GM21367 (cell line): ENCODE results near the gene SLC25A48.
"Not testable (repeated sequence)": the region's sequence is repeated elsewhere in the genome, so short reads cannot be mapped to it uniquely, and the experiment has no call there.

Experiments
- ATAC-seq: cut with Tn5 transposase; IDR thresholded peaks from one replicate; pipeline ENCODE4 v1.9.1; 2021; ENCODE audit not compliant: unreplicated experiment

Gene SLC25A48

DNA sequence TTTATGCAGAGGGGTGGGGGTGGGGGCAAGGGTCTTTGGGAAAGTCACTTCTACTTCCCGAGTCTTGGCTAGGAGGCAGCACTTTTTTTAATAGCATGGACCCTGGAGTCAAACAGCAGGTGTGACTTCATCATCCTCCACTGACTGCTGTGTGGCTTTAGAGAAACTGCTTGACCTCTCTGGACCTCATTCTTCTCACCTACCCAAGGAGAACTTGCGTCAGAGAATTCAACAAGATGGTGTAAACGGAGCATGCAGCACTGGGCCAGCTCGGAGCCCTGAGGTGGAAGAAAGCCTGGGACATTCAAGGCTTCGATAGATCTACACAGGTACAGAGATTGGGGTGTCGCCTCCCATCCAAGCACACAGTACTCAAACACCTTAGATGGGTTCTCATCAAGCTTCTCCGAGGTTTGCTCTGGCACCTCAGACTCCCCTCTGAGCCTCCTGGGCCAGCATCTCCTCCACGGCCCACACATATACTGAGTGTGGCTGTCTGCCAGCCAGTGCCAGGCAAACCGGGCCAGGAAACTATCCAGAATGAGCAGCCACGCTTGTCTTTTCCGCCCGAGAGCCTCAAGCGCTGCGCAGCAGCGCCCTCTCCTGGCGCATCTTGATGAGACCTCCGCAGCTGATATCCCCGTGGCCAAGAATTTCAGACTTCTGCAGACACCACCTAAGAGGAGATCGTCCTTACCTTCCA, 4.6 kb upstream of the SLC25A48 start:
- no peak for ATAC-seq

DNA sequence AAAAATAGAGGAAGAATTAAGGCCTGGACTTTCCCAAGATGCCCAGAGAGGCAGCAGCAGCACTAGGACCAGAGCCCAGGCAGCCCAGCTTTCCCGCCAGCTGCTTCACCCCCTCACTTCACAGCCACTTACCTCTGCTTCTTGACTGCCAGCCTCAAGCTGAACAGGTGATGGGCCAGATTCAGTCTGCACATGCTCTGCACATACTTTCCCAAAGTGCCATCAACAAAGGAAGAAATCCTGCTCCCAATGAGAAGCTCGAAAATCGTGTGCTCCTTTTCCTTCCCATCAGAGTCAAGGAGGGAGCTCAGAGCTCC, 4.1 kb upstream of the SLC25A48 start:
- ATAC-seq, result no peak

DNA sequence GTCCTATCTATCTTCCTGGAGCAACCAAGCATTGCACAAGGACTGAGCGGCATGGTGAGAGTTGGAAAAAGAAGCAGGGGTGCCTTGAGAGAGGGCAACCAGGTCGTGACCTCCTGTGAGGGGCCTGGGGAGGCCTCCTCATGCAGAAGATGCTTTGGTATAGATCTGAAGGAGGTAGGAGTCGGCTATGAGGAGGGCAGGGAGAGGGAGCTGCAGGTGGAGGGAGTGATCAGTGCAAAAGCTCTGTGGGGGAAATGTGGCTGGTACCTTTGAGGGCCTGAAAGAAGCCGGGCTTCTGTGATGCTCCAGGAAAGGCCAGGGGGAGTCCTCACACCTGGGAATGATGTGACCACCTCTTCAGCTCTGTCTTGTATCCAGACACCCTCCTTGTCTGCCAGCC, 3.6 kb upstream of the SLC25A48 start:
- ATAC-seq, result no peak

DNA sequence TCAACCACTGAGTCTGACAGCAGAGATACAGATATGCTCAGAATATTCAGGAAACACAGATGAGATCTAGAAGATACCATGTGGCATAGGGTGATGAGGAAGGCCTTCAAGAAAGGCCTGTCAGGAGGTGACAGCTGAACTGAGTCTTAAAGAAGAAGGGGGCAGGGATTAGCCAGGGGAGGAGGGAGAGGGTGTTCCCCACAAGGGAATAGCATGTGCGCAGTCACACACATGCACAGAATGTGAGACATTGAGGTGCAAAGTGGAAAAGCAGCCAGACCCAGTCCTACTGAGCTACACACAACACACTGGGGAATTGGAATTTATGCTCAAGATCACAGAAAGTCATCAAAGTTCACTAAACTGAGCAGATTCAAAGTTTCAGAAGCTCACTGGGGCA, 3.0 kb upstream of the SLC25A48 start:
- ATAC-seq, result no peak

DNA sequence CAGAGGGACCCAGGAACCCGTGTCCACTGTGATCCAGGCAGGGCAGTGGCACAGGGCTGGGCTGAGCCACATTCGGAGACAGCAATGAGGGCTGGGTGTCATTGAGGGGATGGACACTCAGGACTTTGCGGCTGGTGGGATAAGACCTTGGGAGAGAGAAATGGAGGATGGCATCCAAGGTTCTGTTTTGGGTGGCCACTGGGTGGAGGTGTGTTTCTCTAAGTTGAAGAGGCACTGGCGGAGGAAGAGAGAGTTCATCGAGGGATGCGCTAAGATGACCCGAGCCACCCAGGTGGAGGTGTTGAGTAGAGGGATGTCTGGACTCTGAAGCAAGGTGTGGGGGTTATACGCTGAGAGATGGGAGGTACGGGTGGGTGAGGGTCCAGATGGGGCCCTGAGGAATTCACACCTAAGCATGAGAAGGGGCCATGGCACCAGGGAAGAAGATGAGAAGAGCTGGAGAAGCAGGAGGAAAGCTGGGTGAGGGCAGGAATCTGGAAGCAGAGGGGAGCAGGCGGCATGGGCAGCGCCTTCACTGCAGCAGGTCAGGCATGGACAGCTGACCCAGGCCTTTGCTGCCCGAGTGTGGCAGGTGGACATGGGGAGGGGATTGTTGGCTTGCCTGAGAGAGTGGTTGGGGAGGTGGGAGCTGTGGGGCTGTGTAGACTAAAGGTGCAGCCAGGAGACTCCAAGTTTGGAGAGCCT, 2.5 kb upstream of the SLC25A48 start:
- ATAC-seq, result no peak

DNA sequence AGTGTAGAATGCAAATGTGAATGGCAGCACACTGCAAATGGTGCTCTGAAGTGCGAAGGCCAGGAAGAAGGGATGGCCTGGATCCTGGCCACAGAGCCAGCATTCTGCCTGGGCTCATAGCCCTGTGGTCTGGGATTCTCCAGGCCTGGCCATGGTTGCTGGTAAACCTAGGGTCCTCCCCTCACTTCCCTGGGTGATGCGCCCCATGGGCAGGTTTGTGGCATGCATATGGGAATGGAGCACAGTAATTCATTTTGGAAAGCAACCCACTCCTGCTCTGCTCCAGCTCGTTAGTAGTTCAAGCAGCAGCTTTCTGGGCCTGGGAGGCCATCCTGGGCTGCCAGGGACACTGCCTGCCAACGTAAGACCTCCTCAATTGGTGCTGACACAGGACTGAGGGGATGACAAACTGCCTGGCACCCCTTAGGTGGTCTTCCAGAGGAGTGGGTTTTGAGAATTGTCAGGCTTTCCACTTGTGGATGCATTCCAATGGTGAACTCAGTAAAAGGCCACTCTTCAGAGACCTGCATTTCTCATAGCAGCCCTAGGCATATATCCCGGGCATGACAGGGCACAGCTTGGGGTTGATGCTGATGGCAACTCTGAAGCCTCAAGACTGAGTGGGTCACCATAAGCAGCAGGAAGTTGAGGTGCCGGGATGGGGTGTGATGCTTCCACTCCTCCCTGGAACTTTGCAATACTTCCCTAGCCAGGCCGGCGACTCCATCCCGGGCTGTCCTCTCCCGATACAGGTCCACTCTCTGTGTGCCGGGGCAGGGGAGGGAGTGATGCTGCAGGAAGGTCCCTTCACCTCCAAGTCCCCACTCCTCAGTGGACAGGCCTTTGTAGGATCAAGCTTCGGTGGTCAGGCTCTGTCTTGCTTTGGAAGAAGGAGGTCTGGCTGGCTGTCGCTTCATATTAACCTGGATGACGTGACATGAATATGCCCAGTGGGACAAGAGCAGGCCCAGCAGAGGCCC, 1.2 kb upstream of the SLC25A48 start:
- no peak for ATAC-seq

DNA sequence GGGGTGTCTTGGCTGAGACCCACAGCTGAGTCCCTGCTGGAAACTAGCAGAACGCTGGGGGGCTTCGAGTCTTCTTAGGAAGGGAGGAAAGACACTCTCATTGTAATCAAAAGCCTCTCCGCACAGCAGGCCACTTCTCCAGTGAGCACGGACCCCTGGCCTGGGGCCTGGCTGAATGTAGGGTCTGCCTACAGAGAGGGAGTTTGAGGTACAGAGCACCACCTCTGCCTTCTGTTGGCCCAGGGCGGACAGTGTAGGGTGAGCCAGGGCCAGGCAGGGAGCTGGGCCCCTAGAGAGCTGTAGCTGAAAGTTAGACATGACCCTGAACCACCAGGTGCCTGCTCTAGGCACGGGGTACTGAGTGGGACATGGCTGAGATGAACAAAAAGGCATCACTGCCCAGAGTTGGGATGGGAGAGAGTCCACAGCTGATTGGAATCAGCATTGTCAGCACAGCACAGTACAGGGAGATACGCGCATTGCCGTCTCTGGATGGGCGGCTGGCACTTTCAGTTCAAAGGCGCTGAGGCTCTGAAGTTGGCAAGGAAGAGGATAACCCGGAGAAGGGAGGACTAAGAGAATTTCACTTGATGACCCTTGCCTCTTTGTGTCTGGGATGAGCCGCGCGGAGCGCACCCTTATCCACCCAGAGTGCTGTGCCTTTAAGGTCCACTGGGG, 363 bp upstream of the SLC25A48 start:
- peak; percentile 85 for ATAC-seq

DNA sequence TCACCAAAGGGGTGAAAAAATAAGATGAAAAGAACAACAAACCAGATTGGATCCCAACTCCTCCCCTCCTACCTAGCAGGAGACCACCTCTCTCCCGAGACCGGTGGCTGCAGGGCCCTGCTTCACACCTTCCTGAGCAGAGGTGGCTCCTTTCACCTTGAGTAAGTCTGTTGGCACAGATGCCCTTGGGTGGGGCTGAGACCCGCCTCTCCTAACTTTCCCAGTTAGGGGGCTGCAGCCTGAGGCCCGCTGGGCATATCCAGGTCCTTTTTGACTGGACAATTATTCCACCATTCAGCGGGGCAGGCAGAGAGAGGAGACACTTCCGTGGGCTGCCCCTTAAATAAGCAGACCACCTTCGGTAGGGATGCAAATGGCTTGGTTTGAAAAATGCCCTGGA, 1.3 kb downstream of the SLC25A48 start:
- ATAC-seq, result no peak

DNA sequence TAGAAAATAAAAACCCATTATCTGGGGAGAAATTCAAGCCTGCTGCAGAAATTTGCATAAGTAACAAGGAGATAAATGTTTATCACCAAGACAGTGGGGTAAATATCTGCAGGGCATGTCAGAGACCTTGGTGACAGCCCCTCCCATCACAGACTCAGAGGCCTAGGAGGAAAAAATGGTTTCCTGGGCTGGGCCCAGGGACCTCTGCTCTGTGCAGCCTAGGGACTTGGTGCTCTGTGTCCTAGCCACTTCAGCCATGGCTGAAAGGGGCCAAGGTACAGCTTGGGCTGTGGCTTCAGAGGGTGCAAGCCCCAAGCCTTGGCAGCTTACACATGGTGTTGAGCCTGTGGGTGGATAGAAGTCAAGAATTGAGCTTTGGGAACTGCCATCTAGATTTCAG, 3.9 kb downstream of the SLC25A48 start:
- ATAC-seq, result not testable (repeated sequence)

DNA sequence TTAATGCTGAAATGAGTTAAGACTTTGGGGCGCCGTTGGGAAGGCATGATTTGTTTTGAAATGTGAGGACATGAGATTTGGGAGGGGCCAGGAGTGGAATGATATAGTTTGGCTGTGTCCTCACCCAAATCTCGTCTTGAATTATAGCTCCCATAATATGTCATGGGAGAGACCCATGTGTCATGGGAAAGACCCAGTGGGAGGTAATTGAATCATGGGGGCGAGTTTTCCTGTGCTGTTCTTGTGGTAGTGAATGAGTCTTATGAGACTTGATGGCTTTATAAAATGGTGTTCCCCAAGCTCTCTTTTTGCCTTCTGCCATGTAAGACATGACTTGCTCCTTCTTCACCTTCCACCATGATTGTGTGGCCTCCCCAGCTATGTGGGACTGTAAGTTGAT, 5.1 kb downstream of the SLC25A48 start:
- ATAC-seq, result no peak

DNA sequence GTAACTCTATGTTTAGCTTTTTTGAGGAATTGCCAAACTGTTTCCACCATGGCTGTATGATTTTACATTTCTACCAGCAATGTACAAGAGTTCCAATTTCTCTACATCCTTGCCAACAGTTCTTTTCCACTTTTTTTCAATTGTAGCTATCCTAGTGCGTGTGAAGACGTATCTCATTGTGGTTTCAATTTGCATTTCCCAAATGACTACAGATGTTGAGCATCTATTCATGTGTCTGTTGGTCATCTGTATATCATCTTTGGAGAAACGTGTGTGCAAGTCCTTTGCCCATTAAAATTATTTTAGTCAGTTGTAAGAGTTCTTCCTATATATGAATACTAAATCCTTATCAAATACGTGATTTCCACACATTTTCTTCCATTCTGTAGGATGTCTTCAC, 6.5 kb downstream of the SLC25A48 start:
- ATAC-seq, result no peak

DNA sequence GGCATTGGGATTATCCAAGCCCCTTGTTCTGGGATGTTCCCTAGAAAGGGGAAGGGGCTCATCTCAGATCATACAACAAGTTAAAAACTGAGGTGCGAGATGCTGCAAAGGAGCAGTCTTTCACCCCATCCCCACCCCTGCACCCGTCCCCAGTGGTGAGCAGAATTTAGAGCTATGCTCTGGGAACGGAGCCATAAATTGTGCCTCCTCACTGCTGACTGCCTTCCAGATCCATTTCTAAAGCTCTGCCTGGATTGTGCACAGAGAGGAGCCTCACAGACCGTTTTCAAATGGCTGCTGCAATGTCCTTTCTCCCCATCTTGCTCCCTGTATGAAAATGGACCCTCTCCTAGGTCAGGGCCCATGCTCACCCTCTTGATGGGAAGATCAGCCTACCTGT, 8.3 kb downstream of the SLC25A48 start:
- no peak for ATAC-seq

DNA sequence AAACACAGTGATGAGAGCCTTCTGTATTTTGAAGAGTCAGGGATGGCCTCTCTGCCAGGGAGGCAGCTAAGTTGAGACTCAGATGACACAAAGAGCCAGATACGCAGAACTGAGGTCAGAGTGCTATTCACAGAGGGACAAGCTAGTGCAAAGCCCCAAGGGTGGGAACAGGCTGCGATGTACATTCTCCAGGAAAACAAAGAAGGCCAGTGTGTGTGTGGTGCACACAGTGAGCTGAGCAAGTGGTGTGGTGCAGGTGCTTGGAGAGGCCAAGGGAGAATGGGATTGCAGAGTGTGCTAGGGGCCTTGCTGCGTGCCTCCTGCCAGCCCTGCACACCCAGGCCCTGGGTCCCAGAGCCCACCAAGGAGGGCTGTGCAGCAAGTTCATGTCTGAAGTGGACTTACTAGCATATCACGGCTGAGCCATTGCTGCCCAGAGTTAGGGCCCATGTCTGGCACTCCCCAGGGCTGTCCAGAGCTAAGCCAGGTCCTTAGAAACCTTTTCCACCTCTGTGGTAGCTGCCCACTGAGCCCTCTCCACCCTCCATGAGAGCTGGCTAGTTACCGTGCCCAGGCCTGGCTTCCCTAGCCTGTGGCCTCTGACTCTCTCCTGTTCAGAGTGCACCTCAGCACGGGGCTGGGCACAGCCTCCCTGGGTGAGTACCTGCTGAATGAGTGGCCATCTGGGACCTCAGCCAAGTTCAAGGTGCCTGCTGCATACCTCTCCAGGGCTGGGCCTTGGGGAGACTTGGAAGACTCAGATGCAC, 9.3 kb downstream of the SLC25A48 start:
- no peak for ATAC-seq

DNA sequence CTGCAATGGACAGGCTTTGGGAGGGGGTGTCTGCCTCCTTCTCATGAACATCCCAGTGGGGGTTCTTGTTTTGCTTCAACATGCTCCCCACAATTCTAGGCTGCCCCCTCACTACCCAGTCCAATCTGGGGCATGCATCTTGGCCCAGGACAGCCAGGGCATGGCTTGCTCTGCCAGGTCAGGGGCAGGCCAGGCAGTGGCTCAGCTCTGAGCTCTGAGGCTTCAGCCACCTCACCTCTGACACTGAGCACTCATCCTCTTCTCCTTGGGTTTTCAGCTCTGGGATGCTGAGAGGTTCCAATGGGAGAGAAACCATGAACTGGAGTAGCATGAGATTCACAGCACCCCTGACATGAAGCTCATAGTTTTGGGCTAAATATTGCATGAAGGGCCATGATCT, 11.8 kb downstream of the SLC25A48 start:
- ATAC-seq, result no peak

DNA sequence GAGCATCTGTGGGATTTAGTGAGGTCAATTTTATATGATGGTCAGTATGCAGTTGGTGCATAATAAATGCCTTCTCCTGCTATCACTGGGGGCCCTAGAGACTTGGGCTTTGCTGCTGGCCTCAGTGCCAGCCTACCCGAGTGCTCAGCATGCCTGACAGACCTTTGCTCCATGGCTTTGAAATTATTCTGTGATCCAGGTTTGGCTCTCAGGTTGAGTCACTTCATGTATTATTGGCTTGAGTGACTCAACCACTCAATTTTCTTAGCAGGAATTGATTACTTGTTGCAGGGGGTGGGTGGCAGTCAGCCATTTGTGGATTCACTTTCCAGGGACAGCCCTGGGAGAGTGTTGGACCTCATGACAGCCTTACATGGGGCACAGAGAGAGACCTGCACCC, 13.5 kb downstream of the SLC25A48 start:
- ATAC-seq, result no peak

DNA sequence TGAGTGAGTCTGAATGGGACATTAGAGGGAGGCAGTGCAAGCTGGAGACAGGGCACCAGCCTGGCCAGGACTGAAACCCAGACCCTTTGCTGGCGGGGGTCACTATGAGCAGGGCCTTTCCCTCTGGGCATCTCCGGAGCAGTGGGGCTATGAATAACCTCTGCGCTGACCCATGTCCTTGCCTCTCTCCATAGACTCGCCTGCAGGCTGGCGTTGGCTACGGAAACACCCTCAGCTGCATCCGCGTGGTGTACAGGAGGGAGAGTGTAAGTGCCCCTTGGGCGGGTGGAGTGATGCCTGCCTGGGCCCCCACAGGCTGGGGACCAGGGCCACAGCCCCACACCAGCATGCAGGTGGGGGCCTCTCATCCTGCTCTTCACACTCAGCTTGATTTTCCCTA, 15.8 kb downstream of the SLC25A48 start:
- no peak for ATAC-seq

DNA sequence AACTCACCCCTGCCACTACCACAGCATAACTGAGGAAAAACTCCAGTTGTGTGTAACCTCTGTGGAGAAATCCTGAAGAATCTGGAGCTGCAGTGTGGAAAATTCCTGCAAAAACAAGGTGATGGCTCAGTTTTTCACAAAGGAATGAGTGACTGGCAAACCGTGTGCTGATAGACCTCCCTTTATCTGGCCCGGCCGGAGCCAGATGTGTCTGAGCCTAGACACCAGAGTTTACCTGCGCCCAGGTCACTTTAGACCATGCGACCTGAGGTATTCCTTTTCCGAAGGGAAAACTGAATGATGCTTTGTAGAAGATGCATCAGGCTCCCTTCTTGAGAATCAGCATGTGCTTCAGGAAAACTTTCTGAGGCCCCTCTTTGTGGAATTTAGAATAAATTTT, 16.2 kb downstream of the SLC25A48 start:
- ATAC-seq, result no peak

DNA sequence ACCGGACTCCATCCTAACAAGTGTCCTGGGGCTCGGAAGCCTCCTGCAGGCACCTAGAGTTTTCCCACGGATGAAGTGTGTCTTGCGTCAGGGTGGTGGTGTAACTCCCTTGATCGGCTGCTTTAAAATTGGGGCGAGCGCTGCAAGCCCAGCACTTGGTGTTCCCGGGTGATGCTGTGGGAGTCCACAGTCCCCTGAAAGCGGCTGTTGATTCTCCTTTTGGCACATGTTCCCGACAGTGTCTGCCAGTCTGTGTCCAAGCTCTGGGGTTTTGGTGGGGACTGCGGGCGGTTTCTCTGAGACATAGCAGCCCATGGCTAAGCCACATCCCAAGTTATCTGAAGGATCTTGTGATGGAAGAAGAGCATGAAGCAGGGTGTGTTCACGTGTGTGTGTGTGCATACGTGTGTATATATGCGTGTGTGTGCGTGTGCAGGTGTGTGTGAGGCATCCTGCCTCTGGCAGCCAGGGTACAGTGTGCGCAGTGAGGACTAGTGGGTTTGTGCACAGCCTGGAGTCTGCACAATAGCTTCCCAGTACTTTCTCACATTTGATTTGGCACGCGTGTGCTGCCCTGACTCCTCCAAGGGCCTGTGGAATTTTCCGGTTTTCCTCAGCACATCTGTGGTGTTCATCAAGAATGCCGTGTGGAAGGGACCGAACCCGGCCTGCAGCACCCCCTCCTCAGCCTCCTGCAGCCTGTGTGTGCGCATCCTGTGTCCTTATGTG, 16.9 kb downstream of the SLC25A48 start:
- ATAC-seq, result no peak

DNA sequence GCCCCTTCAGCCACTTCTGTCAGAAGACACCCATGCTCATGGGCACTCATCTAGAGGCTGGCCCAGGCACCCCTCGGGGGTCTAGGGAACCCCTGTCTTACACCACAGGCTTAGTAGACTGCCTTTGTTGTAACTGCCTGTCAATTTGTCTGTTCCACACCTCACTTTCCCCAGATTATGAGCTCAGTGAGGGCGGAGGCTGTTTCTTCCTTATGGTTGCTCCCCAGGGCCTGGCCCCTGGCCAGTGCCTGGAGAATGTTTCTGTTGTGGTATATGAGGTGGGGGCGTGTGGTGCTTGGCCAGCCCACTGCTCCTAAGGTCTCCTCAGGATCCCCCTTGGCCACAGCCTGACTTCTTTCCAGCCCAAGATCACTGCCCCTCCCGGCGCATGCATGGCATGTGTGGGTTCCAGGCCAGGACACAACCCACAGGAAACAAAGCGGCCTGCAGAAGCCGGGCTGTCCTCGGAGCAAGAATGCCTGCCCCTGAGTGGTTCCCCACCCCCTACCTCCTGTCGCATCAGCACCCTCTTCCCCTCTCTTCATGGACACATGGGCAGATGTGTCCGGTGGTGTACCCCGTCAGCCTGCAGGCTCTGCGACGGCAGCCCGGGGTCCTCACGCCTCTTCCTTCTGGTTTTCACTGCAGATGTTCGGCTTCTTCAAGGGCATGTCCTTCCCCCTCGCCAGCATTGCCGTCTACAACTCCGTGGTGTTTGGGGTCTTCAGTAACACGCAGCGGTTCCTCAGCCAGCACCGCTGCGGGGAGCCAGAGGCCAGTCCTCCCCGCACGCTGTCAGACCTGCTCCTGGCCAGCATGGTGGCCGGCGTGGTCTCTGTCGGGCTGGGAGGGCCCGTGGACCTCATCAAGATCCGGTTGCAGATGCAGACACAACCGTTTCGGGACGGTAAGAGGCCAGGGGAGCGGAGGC, 17.7 kb downstream of the SLC25A48 start:
- ATAC-seq, result no peak
